VCaP (cell line): ENCODE results near the gene APBA2.

Source experiments
- H3K27ac ChIP-seq: fragments of 450-650 bp; 2 replicates; pipeline ENCODE4 v1.5.1; 2017
- TF ChIP-seq, protein P1 (sequence below): fragments of 450-650 bp; conservative IDR thresholded peaks from 2 replicates; pipeline ENCODE4 v1.5.1; 2017; ENCODE audit warnings: mild to moderate bottlenecking, moderate library complexity

APBA2 gene

DNA sequence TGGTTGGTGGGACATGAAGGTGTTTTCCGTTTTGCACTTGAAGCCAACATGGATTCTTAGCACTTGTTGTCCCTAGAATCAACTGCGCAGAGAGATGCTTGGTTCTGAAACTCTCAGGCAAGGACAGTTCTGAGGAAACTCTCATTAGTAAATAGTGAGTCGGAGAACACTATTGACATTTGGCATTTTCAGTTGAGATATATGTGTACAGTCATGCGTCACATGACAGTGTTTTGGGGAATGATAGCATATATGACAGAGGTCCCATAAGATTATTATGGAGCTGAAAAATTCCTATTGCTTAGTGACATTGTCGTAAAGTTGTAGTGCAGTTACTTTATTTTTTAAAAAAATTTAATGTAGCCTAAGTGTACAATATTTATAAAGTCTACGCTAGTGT, 5.8 kb downstream of the APBA2 start:
- H3K27ac ChIP-seq, result no peak overlapping the region
- TF ChIP-seq, protein P1, sequence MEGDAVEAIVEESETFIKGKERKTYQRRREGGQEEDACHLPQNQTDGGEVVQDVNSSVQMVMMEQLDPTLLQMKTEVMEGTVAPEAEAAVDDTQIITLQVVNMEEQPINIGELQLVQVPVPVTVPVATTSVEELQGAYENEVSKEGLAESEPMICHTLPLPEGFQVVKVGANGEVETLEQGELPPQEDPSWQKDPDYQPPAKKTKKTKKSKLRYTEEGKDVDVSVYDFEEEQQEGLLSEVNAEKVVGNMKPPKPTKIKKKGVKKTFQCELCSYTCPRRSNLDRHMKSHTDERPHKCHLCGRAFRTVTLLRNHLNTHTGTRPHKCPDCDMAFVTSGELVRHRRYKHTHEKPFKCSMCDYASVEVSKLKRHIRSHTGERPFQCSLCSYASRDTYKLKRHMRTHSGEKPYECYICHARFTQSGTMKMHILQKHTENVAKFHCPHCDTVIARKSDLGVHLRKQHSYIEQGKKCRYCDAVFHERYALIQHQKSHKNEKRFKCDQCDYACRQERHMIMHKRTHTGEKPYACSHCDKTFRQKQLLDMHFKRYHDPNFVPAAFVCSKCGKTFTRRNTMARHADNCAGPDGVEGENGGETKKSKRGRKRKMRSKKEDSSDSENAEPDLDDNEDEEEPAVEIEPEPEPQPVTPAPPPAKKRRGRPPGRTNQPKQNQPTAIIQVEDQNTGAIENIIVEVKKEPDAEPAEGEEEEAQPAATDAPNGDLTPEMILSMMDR, result no peak

GRCh38 chr15:28892789-28893610, 7.2 kb downstream of the APBA2 start:
- TF ChIP-seq, protein P1, result no peak
- H3K27ac ChIP-seq, result no peak overlapping the region

- no peak overlapping the region for H3K27ac ChIP-seq
- TF ChIP-seq, protein P1, result no peak
Observed at GRCh38 chr15:28894631-28895030, 8.9 kb downstream of the APBA2 start.

GRCh38 chr15:28895146-28895545, 9.4 kb downstream of the APBA2 start:
- no peak overlapping the region for H3K27ac ChIP-seq
- TF ChIP-seq, protein P1, result no peak

DNA sequence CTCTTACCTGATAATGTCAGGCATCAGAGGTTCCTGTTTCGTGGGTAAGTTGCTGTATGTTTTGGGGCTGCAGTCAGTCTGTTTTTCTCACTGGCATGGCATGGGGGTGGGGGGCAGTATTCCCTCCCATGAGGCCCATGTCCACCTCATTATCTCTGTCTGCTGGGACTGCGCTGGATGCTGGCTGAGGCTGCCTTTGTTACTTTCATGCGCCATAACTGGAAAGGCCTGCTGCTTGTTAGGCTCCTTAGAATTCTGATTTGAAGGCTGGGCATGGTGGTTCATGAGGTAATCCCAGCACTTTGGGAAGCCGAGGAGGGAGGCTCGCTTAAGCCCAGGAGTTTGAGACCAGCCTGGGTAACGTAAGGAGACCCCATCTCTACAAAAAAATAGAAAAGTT, 9.8 kb downstream of the APBA2 start:
- no peak overlapping the region for H3K27ac ChIP-seq
- TF ChIP-seq, protein P1, result no peak

DNA sequence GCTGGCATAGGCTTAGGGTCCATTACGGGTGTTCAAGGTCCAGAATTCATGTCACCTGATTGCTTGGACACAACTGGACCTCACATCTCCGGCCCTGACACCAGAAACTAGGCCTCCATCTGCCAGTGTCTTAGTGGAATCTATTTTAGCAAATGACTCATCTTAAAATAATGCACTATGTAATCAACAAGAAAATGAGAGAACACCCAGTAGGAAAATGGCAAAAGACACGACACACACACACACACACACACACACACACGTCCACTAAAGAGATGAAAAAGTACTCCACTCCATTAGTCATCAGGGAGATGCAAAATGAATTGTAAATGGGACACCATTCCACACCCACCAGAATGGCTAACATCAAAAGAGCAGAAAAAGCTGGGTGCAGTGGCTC, 11.2 kb downstream of the APBA2 start:
- H3K27ac ChIP-seq, result no peak overlapping the region
- TF ChIP-seq, protein P1, result no peak

DNA sequence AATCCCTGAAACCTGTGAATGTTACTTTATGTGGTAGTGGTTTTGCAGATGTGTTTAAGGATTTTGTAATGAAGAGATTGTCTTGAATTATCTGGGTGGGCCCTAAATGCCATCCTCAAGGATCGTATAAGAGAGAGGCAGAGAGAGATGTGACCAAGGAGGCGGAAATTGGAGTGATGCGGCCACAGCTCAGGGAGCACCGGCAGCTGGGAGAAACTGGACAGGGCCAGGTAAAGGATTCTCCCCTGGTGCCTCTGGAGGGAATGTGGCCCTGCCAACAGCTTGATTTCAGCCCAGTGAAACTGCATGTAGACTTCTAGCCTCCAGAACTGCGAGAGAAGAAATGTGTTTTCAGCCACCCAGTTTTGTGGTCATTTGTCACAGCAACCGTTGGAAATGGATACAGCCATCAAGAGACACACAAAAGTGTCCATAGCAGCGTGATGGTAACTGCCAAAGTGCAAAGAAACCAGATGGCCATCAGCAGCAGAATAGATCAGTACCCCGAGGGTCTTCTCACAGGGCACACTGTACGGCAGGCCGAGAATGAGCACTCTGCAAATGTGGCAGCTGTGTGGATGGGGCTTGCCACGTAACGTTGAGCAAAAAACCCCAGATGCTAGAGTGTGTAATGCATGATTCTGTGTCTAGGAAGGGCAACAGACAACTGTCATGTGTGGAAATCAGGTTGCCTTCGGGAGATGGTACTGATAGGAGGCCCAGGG, 12.2 kb downstream of the APBA2 start:
- no peak overlapping the region for H3K27ac ChIP-seq
- TF ChIP-seq, protein P1, result no peak
